HEK293T (cell line): ENCODE measurements around the gene CCDC83.

Experiments
- FOXA1 ChIP-seq: fragments of 450-650 bp; IDR thresholded peaks from 2 replicates; pipeline ENCODE4 v1.6.1; 2016; ENCODE audit warnings: mild to moderate bottlenecking
- SUZ12 ChIP-seq: fragments of 450-650 bp; IDR thresholded peaks from 2 replicates; pipeline ENCODE4 v1.6.1; 2016; ENCODE audit warnings: mild to moderate bottlenecking

DNA sequence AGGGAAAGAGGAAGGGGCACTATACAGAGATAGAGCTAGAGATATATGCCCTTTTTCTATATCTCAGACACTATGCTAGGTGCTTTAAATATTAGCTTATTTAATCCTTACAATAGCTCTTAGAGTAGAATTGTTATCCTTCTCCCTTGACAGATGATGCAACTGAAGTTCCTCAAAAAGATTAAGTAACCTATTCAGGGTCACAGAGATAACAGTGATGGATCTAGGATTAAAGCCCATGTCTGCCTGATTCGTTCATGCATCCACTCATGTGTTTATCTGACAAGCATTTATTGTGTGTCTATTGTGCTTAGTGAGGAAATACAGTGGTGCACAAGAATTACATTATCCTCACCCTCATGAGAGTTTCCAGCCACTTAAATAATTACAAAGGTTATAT is 8.7 kb downstream of the CCDC83 start:
- TF ChIP-seq SUZ12 = no peak
- no peak for TF ChIP-seq FOXA1
